Measurements from ENCODE around the gene FGGY.

DNA sequence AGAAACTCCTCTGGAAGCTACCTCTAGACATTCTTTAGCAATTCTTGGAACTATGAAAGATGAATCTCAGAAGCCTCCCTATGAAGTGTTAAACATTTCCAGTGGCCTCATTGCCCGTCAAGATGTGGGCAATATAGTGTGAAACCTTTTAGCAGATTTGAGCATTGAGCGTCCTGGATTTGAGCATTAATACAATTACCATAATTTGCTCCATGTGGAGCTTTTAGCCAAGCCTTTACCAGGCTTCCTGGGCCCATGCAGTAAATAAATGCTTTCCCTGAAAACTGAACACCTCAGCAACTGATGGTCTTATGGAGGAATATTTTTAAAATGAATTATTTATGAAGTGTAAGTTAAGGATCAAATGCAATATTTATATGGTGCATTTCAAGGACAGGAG, 162.0 kb downstream of the FGGY start:
- TF ChIP-seq, protein P1, sequence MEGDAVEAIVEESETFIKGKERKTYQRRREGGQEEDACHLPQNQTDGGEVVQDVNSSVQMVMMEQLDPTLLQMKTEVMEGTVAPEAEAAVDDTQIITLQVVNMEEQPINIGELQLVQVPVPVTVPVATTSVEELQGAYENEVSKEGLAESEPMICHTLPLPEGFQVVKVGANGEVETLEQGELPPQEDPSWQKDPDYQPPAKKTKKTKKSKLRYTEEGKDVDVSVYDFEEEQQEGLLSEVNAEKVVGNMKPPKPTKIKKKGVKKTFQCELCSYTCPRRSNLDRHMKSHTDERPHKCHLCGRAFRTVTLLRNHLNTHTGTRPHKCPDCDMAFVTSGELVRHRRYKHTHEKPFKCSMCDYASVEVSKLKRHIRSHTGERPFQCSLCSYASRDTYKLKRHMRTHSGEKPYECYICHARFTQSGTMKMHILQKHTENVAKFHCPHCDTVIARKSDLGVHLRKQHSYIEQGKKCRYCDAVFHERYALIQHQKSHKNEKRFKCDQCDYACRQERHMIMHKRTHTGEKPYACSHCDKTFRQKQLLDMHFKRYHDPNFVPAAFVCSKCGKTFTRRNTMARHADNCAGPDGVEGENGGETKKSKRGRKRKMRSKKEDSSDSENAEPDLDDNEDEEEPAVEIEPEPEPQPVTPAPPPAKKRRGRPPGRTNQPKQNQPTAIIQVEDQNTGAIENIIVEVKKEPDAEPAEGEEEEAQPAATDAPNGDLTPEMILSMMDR (IDR thresholded peaks at IDR 0.05): no peak
- no peak for TF ChIP-seq EZH2 (IDR thresholded peaks at IDR 0.05; ENCODE audit: borderline replicate concordance, insufficient read depth, low read depth, low read length, poor library complexity, severe bottlenecking)
